Duodenal mucosa (tissue), 2 donors: ENCODE measurements around the gene LYZL4.

Experiments
- H3K27ac ChIP-seq: one replicate; pipeline ENCODE4 v1.7.0; 2013; ENCODE audit warnings: low read depth, low read length
- H3K27me3 ChIP-seq, 2 donors: one replicate each; pipeline ENCODE4 v1.7.0; 2013; ENCODE audit warnings: low read length in 2 of 2, control low read depth in 1 of 2; ENCODE audit not compliant: insufficient read depth in 2 of 2, control insufficient read depth in 1 of 2
- H3K36me3 ChIP-seq, 2 donors: one replicate each; pipeline ENCODE4 v1.7.0; 2013; ENCODE audit warnings: low read length in 2 of 2, control low read depth in 1 of 2; ENCODE audit not compliant: insufficient read depth in 2 of 2, control insufficient read depth in 1 of 2
- H3K4me1 ChIP-seq, 2 donors: one replicate each; pipeline ENCODE4 v1.7.0; 2013; ENCODE audit warnings: low read length in 2 of 2, control low read depth in 1 of 2; ENCODE audit not compliant: insufficient read depth in 2 of 2, control insufficient read depth in 1 of 2
- H3K4me3 ChIP-seq, 2 donors: one replicate each; pipeline ENCODE4 v1.7.0; 2013; ENCODE audit warnings: low read length in 2 of 2, low read depth in 1 of 2
- H3K9ac ChIP-seq, 2 donors: one replicate each; pipeline ENCODE4 v1.7.0; 2013; ENCODE audit warnings: low read length in 2 of 2, low read depth in 1 of 2
- H3K9me3 ChIP-seq, 2 donors: one replicate each; pipeline ENCODE4 v1.7.0; 2013; ENCODE audit warnings: low read length in 2 of 2, control low read depth in 1 of 2; ENCODE audit not compliant: control insufficient read depth in 1 of 2

LYZL4 gene

GRCh38 chr3:42443292-42443691 is 32.9 kb upstream of the LYZL4 start:
- Histone ChIP-seq H3K36me3 (no peaks in the 10 kb centered on the region), H3K9ac (no peak overlapping the region), H3K27ac (no peak overlapping the region), H3K4me3 (no peak overlapping the region), H3K4me1 (peaks cover 0 to 8% of the 10 kb centered on the region in 2 donors), H3K9me3 (no peaks in the 10 kb centered on the region), H3K27me3 (no peaks in the 10 kb centered on the region)

GRCh38 chr3:42442640-42443039 is 32.2 kb upstream of the LYZL4 start:
- Histone ChIP-seq H3K9ac (no peak overlapping the region), H3K36me3 (no peaks in the 10 kb centered on the region), H3K4me1 (peaks cover 0 to 8% of the 10 kb centered on the region in 2 donors), H3K9me3 (no peaks in the 10 kb centered on the region), H3K4me3 (no peak overlapping the region), H3K27me3 (no peaks in the 10 kb centered on the region), H3K27ac (no peak overlapping the region)

GRCh38 chr3:42441791-42442190 is 31.4 kb upstream of the LYZL4 start:
- Histone ChIP-seq H3K27me3 (no peaks in the 10 kb centered on the region), H3K27ac (no peak overlapping the region), H3K4me1 (peaks cover 0 to 8% of the 10 kb centered on the region in 2 donors), H3K4me3 (no peak overlapping the region), H3K36me3 (no peaks in the 10 kb centered on the region), H3K9me3 (no peaks in the 10 kb centered on the region), H3K9ac (no peak overlapping the region)

- H3K9ac ChIP-seq, result no peak overlapping the region
- peaks cover 0 to 8% of the 10 kb centered on the region in 2 donors for H3K4me1 ChIP-seq
- H3K27me3 ChIP-seq, result no peaks in the 10 kb centered on the region
- no peaks in the 10 kb centered on the region for H3K36me3 ChIP-seq
- no peaks in the 10 kb centered on the region for H3K9me3 ChIP-seq
- no peak overlapping the region for H3K27ac ChIP-seq
- H3K4me3 ChIP-seq, result no peak overlapping the region
Observed at GRCh38 chr3:42440924-42441323, 30.5 kb upstream of the LYZL4 start.

GRCh38 chr3:42439261-42440115 is 29.1 kb upstream of the LYZL4 start:
- Histone ChIP-seq H3K27me3 (no peaks in the 10 kb centered on the region), H3K9ac (no peak overlapping the region), H3K4me1 (peaks cover 0 to 8% of the 10 kb centered on the region in 2 donors), H3K36me3 (no peaks in the 10 kb centered on the region), H3K9me3 (no peaks in the 10 kb centered on the region), H3K27ac (no peak overlapping the region), H3K4me3 (no peak overlapping the region)

- H3K4me1 ChIP-seq, result peaks cover 0 to 8% of the 10 kb centered on the region in 2 donors
- no peak overlapping the region for H3K9ac ChIP-seq
- no peak overlapping the region for H3K27ac ChIP-seq
Observed at GRCh38 chr3:42438758-42439157, 28.3 kb upstream of the LYZL4 start.

GRCh38 chr3:42438193-42438592 is 27.8 kb upstream of the LYZL4 start:
- H3K27ac ChIP-seq, result no peak overlapping the region
- no peaks in the 10 kb centered on the region for H3K36me3 ChIP-seq

More at GRCh38 chr3:42438758-42439157, 28.3 kb upstream of the LYZL4 start:
- no peaks in the 10 kb centered on the region for H3K27me3 ChIP-seq
- no peak overlapping the region for H3K4me3 ChIP-seq
- no peaks in the 10 kb centered on the region for H3K9me3 ChIP-seq
- H3K36me3 ChIP-seq, result no peaks in the 10 kb centered on the region

GRCh38 chr3:42434777-42435380 is 24.5 kb upstream of the LYZL4 start:
- no peaks in the 10 kb centered on the region for H3K36me3 ChIP-seq
- H3K27ac ChIP-seq, result no peak overlapping the region
- no peak overlapping the region for H3K4me3 ChIP-seq
- H3K4me1 ChIP-seq, result no peaks in the 10 kb centered on the region
- H3K27me3 ChIP-seq, result no peaks in the 10 kb centered on the region
- no peak overlapping the region for H3K9ac ChIP-seq
- peaks cover 6 to 10% of the 10 kb centered on the region in 2 donors for H3K9me3 ChIP-seq

More at GRCh38 chr3:42438193-42438592, 27.8 kb upstream of the LYZL4 start:
- H3K4me3 ChIP-seq, result no peak overlapping the region
- peaks cover 0 to 8% of the 10 kb centered on the region in 2 donors for H3K4me1 ChIP-seq
- no peak overlapping the region for H3K9ac ChIP-seq
- no peaks in the 10 kb centered on the region for H3K9me3 ChIP-seq
- H3K27me3 ChIP-seq, result no peaks in the 10 kb centered on the region

- H3K9me3 ChIP-seq, result peaks cover 6 to 10% of the 10 kb centered on the region in 2 donors
- H3K4me1 ChIP-seq, result peaks cover 0 to 4% of the 10 kb centered on the region in 2 donors
- H3K27me3 ChIP-seq, result no peaks in the 10 kb centered on the region
- H3K4me3 ChIP-seq, result no peak overlapping the region
- H3K27ac ChIP-seq, result no peak overlapping the region
- no peak overlapping the region for H3K9ac ChIP-seq
- no peaks in the 10 kb centered on the region for H3K36me3 ChIP-seq
Observed at GRCh38 chr3:42432485-42432884, 22.1 kb upstream of the LYZL4 start.

GRCh38 chr3:42430781-42431532 is 20.5 kb upstream of the LYZL4 start:
- H3K27me3 ChIP-seq, result no peaks in the 10 kb centered on the region

More at GRCh38 chr3:42430781-42431532, 20.5 kb upstream of the LYZL4 start:
- no peak overlapping the region for H3K4me3 ChIP-seq
- no peak overlapping the region for H3K27ac ChIP-seq
- peaks cover 6 to 10% of the 10 kb centered on the region in 2 donors for H3K9me3 ChIP-seq
- no peak overlapping the region for H3K9ac ChIP-seq
- peaks cover 0 to 4% of the 10 kb centered on the region in 2 donors for H3K4me1 ChIP-seq
- no peaks in the 10 kb centered on the region for H3K36me3 ChIP-seq
